GM12878 (cell line): ENCODE measurements around the gene ZBTB48. TPM values are rescaled to one million over a fixed set of nuclear protein-coding genes. Genes with fewer than 3 reads are reported as not detected.
"Not testable (repeated sequence)": the region's sequence is repeated elsewhere in the genome, so short reads cannot be mapped to it uniquely, and the experiment has no call there.

ENCODE experiments used
- ATAC-seq: fragments of 200-7000 bp; cut with Tn5 transposase; 3 replicates; pipeline ENCODE4 v1.9.1; 2020; ENCODE audit warnings: mild to moderate bottlenecking, moderate library complexity
- BruUV-seq: library from RNA; stranded (reverse); fragments of 400-500 nt; replicated peaks from 2 replicates; lab custom pipeline; 2021; lab: Mats Ljungman, UMichigan
- CTCF ChIA-PET: fragments of 300-600 bp; sonication (Branson Sonifier 250); formaldehyde crosslinking; extraction: SDS; loops from one replicate; lab custom pipeline; 2021; ENCODE audit warnings: inconsistent platforms; lab: Yijun Ruan, JAX
- POLR2A ChIA-PET: fragments of 350-600 bp; formaldehyde crosslinking; extraction: SDS; loops from one replicate; lab custom pipeline; 2021; ENCODE audit warnings: inconsistent platforms; lab: Charles Lee
- RAD21 ChIA-PET: fragments of 300-600 bp; sonication (Branson Sonifier 250); formaldehyde crosslinking; loops from one replicate; lab custom pipeline; 2023; ENCODE audit warnings: antibody characterized with exemption; ENCODE audit not compliant: unreplicated experiment; lab: Charles Lee
- SMC1A ChIA-PET: fragments of 300-600 bp; sonication (Branson Sonifier 250); formaldehyde crosslinking; loops from one replicate; lab custom pipeline; 2023; ENCODE audit not compliant: unreplicated experiment, uncharacterized antibody; lab: Charles Lee
- DNase-seq: peaks from one replicate; pipeline ENCODE4 v3.0.0-alpha.2; 2011; ENCODE audit warnings: low read depth, low spot score
- FAIRE-seq: peaks from 3 replicates; lab custom pipeline; 2011; peaks lifted over from hg19 to GRCh38; lab: Jason Lieb, UNC
- H2AFZ ChIP-seq: 2 replicates; pipeline ENCODE4 v1.6.0; 2011; ENCODE audit warnings: low read depth, low read length, control low read depth; ENCODE audit not compliant: control insufficient read depth
- H3K27ac ChIP-seq: 2 replicates; pipeline ENCODE4 v1.5.1; 2011; ENCODE audit warnings: control low read depth; ENCODE audit not compliant: control insufficient read depth, insufficient read depth
- H3K27me3 ChIP-seq, 2 experiments: replicated peaks in 1 of 2; 2 replicates each; pipeline versions ENCODE4 v1.6.0 to v1.6.1; 2011; ENCODE audit warnings: low read length in 1 of 2; ENCODE audit not compliant: control insufficient read depth in 2 of 2, insufficient read depth in 2 of 2
- H3K36me3 ChIP-seq, 2 experiments: 2 replicates each; pipeline ENCODE4 v1.5.1; 2011; ENCODE audit warnings: low read length in 1 of 2; ENCODE audit not compliant: control insufficient read depth in 2 of 2, insufficient read depth in 2 of 2
- H3K4me1 ChIP-seq: 2 replicates; pipeline ENCODE4 v1.6.1; 2011; ENCODE audit warnings: mild to moderate bottlenecking, low read length, moderate library complexity, mixed read lengths; ENCODE audit not compliant: control insufficient read depth, insufficient read depth
- H3K4me2 ChIP-seq: 2 replicates; pipeline ENCODE4 v1.6.0; 2011; ENCODE audit warnings: control low read depth; ENCODE audit not compliant: control insufficient read depth, insufficient read depth
- H3K4me3 ChIP-seq: fragments of 200-600 bp; sonication (generic); 2 replicates; pipeline ENCODE4 v1.5.1; 2016
- H3K79me2 ChIP-seq: 2 replicates; pipeline ENCODE4 v1.6.0; 2011; ENCODE audit warnings: low read length; ENCODE audit not compliant: control insufficient read depth, insufficient read depth
- H3K9ac ChIP-seq: 2 replicates; pipeline ENCODE4 v1.8.0; 2011; ENCODE audit warnings: low read length, control low read depth, mixed read lengths; ENCODE audit not compliant: control insufficient read depth, insufficient read depth
- H3K9me3 ChIP-seq: replicated peaks from 3 replicates; pipeline ENCODE4 v1.5.1; 2011; ENCODE audit warnings: mild to moderate bottlenecking, low read length; ENCODE audit not compliant: control insufficient read depth, insufficient read depth
- H4K20me1 ChIP-seq: 2 replicates; pipeline ENCODE4 v1.6.0; 2011; ENCODE audit not compliant: control insufficient read depth, insufficient read depth
- CHD2 ChIP-seq: IDR thresholded peaks from 2 replicates; pipeline ENCODE4 v1.6.1; 2011; ENCODE audit warnings: low read depth, low read length, improper control_type of control experiment, borderline replicate concordance
- EP300 ChIP-seq, 2 experiments: fragments of 150-350 bp in 1 of 2; IDR thresholded peaks; 2 replicates each; pipeline ENCODE4 v1.6.1; 2011 to 2012; ENCODE audit warnings: low read depth in 2 of 2, low read length in 2 of 2, borderline replicate concordance in 1 of 2, improper control_type of control experiment in 1 of 2, inconsistent platforms in 1 of 2; ENCODE audit not compliant: control insufficient read depth in 1 of 2
- EZH2 ChIP-seq: IDR thresholded peaks from 2 replicates; pipeline ENCODE4 v1.6.1; 2012; ENCODE audit warnings: low read depth, mild to moderate bottlenecking, control low read depth, inconsistent platforms, low read length, borderline replicate concordance; ENCODE audit not compliant: control insufficient read depth
- SUZ12 ChIP-seq: fragments of 200-600 bp; sonication (generic); IDR thresholded peaks from one replicate; pipeline ENCODE4 v1.6.1; 2018; ENCODE audit warnings: antibody characterized with exemption, mild to moderate bottlenecking; ENCODE audit not compliant: unreplicated experiment
- ZNF207 ChIP-seq: fragments of 450-650 bp; IDR thresholded peaks from 2 replicates; pipeline ENCODE4 v1.6.1; 2014; ENCODE audit warnings: antibody characterized with exemption, mild to moderate bottlenecking, borderline replicate concordance
- WGBS: methylation state at CpG from one replicate; pipeline ENCODE4 v1.1.6; 2016; ENCODE audit warnings: low lambda C conversion rate; ENCODE audit not compliant: insufficient replicate concordance, insufficient coverage; ENCODE audit errors: missing lambda C conversion rate; 5-methylcytosine and 5-hydroxymethylcytosine counted together
- in situ Hi-C: fragments of 300-500 bp; cut with MboI; formaldehyde crosslinking; loops from 9 replicates; pipeline ENCODE4 v1.14.3; 2018; ENCODE audit warnings: mixed read lengths
- intact Hi-C: fragments of 100-400 bp; cut with micrococcal nuclease; formaldehyde crosslinking; loops from one replicate; pipeline ENCODE4 v1.14.2; 2022; ENCODE audit not compliant: unreplicated experiment
- polyA plus RNA-seq, 11 experiments: library from polyadenylated mRNA; depleted of rRNA in 4 of 11; unstranded in 6 of 11; stranded (reverse) in 5 of 11; fragments of >200 nt; fragmentation: Nextera tagmentation in 4 of 11; fragmentation: Illumina TruSeq in 1 of 11; extraction: Ambion mirVana in 4 of 11; extraction: Trizol in 1 of 11; gene quantifications; 1 replicate in 1 of 11; 2 replicates in 10 of 11; pipeline versions ENCODE4 v1.2.1 to v1.2.3, GENCODE V29; 2011 to 2016; ENCODE audit warnings: inconsistent platforms in 2 of 11, missing spikeins in 2 of 11, low read depth in 1 of 11
- total RNA-seq, 4 experiments: library from RNA; depleted of rRNA in 3 of 4; stranded (reverse); fragments of >200 nt in 3 of 4; fragmentation: Illumina TruSeq in 1 of 4; extraction: Trizol in 1 of 4; gene quantifications; 2 replicates each; pipeline versions ENCODE4 v1.2.1 to v1.2.3, GENCODE V29; 2013 to 2021
- TF ChIP-seq, protein P1 (sequence below): IDR thresholded peaks from 2 replicates; pipeline ENCODE4 v1.6.1; 2012; ENCODE audit warnings: low read depth, low read length, improper control_type of control experiment
- TF ChIP-seq, protein P2 (sequence below), 3 experiments: IDR thresholded peaks in 2 of 3; conservative IDR thresholded peaks in 1 of 3; 2 replicates each; pipeline ENCODE4 v1.5.1; 2011; ENCODE audit warnings: low read depth in 3 of 3, low read length in 3 of 3, mild to moderate bottlenecking in 3 of 3, control low read depth in 2 of 3, moderate library complexity in 2 of 3, inconsistent platforms in 1 of 3, mixed read lengths in 1 of 3; ENCODE audit not compliant: control insufficient read depth in 2 of 3, insufficient read depth in 1 of 3; ENCODE audit errors: extremely low read depth in 1 of 3

ZBTB48 gene
- total and polyA plus RNA-seq, 10 of the 15 experiments (the other 5 are each of a cell fraction or from before 2014, with no cell fraction given), result 1.00 to 25.3 (median 16.7) TPM

- TF ChIP-seq, protein P1, sequence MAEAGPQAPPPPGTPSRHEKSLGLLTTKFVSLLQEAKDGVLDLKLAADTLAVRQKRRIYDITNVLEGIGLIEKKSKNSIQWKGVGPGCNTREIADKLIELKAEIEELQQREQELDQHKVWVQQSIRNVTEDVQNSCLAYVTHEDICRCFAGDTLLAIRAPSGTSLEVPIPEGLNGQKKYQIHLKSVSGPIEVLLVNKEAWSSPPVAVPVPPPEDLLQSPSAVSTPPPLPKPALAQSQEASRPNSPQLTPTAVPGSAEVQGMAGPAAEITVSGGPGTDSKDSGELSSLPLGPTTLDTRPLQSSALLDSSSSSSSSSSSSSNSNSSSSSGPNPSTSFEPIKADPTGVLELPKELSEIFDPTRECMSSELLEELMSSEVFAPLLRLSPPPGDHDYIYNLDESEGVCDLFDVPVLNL, result no peak
- no peak for TF ChIP-seq SUZ12
- no peak for TF ChIP-seq EP300 (IDR thresholded peaks at IDR 0.05; ENCODE audit: borderline replicate concordance in 1 of 2, control insufficient read depth in 1 of 2, low read depth in 2 of 2, low read length in 2 of 2)
- TF ChIP-seq, all 136 proteins: peak for 0
Observed at GRCh38 chr1:6635161-6635909, 55.5 kb downstream of the ZBTB48 start (continued).

DNA sequence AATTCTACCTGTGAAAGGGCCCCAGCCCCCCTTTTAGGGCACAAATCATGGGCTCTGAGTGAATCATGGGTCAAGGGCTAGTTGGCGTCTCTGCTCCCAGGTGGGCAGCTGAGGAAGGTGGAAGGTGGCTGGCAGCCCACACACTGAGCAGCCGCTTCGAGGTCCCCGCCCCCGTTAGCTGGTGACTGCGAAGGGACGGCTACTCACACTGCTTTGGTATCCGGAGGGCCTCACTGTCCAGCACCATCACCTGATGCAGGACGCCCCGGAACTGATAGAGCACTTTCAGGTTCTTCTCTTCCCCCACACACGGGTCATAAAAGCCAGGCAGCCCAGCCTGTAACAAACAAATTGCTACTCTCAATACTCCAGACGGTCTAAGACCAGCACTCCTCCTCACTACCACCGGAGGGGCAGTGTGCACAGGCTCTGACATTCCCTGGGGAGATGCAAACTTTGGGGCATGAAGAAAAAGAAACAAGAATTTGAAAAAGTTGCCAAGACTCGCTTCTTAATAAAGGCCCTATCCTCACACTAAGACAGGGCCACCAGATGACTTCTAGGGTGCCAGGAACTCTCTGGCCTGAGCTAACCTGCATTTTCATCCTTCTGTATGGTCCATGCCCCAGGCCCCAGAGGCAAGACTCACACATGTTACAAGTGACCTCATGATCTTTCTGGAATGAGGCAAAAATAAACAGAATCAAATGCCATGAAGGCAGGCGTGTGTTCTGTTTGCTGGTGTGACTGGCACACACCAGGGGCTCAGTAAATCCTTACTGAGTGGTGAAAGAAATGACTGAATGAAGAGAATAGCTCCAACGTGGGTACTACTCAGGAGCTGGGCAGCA, 56.3 kb downstream of the ZBTB48 start:
- TF ChIP-seq SUZ12 (no peak), CHD2 (no peak), EZH2 (no peak), ZNF207 (no peak)
- TF ChIP-seq, protein P2, sequence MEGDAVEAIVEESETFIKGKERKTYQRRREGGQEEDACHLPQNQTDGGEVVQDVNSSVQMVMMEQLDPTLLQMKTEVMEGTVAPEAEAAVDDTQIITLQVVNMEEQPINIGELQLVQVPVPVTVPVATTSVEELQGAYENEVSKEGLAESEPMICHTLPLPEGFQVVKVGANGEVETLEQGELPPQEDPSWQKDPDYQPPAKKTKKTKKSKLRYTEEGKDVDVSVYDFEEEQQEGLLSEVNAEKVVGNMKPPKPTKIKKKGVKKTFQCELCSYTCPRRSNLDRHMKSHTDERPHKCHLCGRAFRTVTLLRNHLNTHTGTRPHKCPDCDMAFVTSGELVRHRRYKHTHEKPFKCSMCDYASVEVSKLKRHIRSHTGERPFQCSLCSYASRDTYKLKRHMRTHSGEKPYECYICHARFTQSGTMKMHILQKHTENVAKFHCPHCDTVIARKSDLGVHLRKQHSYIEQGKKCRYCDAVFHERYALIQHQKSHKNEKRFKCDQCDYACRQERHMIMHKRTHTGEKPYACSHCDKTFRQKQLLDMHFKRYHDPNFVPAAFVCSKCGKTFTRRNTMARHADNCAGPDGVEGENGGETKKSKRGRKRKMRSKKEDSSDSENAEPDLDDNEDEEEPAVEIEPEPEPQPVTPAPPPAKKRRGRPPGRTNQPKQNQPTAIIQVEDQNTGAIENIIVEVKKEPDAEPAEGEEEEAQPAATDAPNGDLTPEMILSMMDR (IDR thresholded peaks at IDR 0.05 in 2 of 3, conservative IDR thresholded peaks at IDR 0.05 in 1 of 3; ENCODE audit: control insufficient read depth in 2 of 3, extremely low read depth in 1 of 3, insufficient read depth in 1 of 3, low read depth in 3 of 3, low read length in 3 of 3), result no peak
- no peak overlapping the region for H3K27ac ChIP-seq
- in situ Hi-C loops (loop anchor here (5.0 kb wide), 1 partner anchor 144 kb away; the partner anchor contains the start of gene PLEKHG5), intact Hi-C loops (no loop called here)
- DNase-seq (no peak), FAIRE-seq (no peak), ATAC-seq (no peak)
- POLR2A ChIA-PET, result no interaction called here
- H3K4me1 ChIP-seq, result no peaks in the 10 kb centered on the region
- H4K20me1 ChIP-seq, result no peaks in the 10 kb centered on the region
- peaks cover 16 to 29% of the 10 kb centered on the region in 2 experiments; a peak in 3 of 4 replicates for H3K36me3 ChIP-seq
- H3K4me3 ChIP-seq, result no peak overlapping the region
- CTCF ChIA-PET, result interaction anchor here (1.4 to 2.1 kb wide), 2 partner anchors 10 kb away, joined by 7 to 8 read pairs; no protein-coding TSS in a partner anchor
- no peak overlapping the region for H3K4me2 ChIP-seq
- SMC1A ChIA-PET, result interaction anchor here (0.9 kb wide), 1 partner anchor 88 kb away, joined by 3 read pairs; no protein-coding TSS in a partner anchor
- RAD21 ChIA-PET, result no interaction called here
- H3K79me2 ChIP-seq, result no peaks in the 10 kb centered on the region
- H3K27me3 ChIP-seq, result no peaks in the 10 kb centered on the region
- 67% methylated on average over 16 of the region's 16 CpGs for WGBS
- BruUV-seq, result no TSS peak
- H3K9me3 ChIP-seq, result no peaks in the 10 kb centered on the region
- no peak overlapping the region for H2AFZ ChIP-seq
- no peak overlapping the region for H3K9ac ChIP-seq

- 95% methylated on average over 6 of the region's 6 CpGs for WGBS
- H3K27ac ChIP-seq, result not testable (repeated sequence)
Observed at GRCh38 chr1:6636778-6637177, 57.0 kb downstream of the ZBTB48 start.

More at GRCh38 chr1:6636778-6637177, 57.0 kb downstream of the ZBTB48 start:
- ChIA-PET SMC1A (interaction anchor here (0.9 kb wide), 1 partner anchor 89 kb away, joined by 3 read pairs; no protein-coding TSS in a partner anchor), CTCF (interaction anchor here (0.6 to 1.4 kb wide), 3 partner anchors 10 to 146 kb away, joined by 3 to 7 read pairs (median 3); no protein-coding TSS in a partner anchor)
- RAD21 ChIA-PET, FAIRE-seq, BruUV-seq, H3K4me3 ChIP-seq, DNase-seq, H3K4me1 ChIP-seq, H3K79me2 ChIP-seq, H3K4me2 ChIP-seq, ATAC-seq, H2AFZ ChIP-seq, H3K9ac ChIP-seq, H4K20me1 ChIP-seq, H3K9me3 ChIP-seq, POLR2A ChIA-PET, H3K27me3 ChIP-seq, intact Hi-C loops: not testable (repeated sequence)
- H3K36me3 ChIP-seq, result peaks cover 16 to 29% of the 10 kb centered on the region in 2 experiments; a peak in 3 of 4 replicates
- in situ Hi-C loops, result loop anchor here (5.0 kb wide), 1 partner anchor 144 kb away; the partner anchor contains the start of gene PLEKHG5
